H1 (cell line): Measurements from ENCODE around the gene ACTR5. TPM values are rescaled to one million over a fixed set of nuclear protein-coding genes. Genes with fewer than 3 reads are reported as not detected.

Experiments
- CHD2 ChIP-seq: IDR thresholded peaks from 2 replicates; pipeline ENCODE4 v1.6.1; 2012; ENCODE audit warnings: low read length, improper control_type of control experiment
- EGR1 ChIP-seq: IDR thresholded peaks from 2 replicates; pipeline ENCODE4 v1.6.1; 2011; ENCODE audit warnings: low read depth, low read length, borderline replicate concordance
- RNF2 ChIP-seq: fragments of 200-900, 300-1000 bp; sonication (generic); IDR thresholded peaks from 2 replicates; pipeline ENCODE4 v1.7.1; 2016; ENCODE audit warnings: borderline replicate concordance, low read depth, mild to moderate bottlenecking, antibody characterized with exemption, low read length; ENCODE audit not compliant: poor library complexity, severe bottlenecking; ENCODE audit errors: missing control alignments
- SIN3A ChIP-seq, 2 experiments: IDR thresholded peaks in 1 of 2; conservative IDR thresholded peaks in 1 of 2; 2 replicates each; pipeline ENCODE4 v1.6.1; 2011 to 2012; ENCODE audit warnings: low read length in 2 of 2, improper control_type of control experiment in 1 of 2, low read depth in 1 of 2, mild to moderate bottlenecking in 1 of 2
- polyA plus RNA-seq, 7 experiments: library from polyadenylated mRNA; depleted of rRNA in 3 of 7; stranded (reverse) in 5 of 7; unstranded in 2 of 7; fragments of >200 nt in 5 of 7; fragments of 200-250 nt in 2 of 7; gene quantifications; 1 replicate in 5 of 7; 2 replicates in 1 of 7; 4 replicates in 1 of 7; pipeline versions ENCODE4 v1.2.1 to v1.2.3, GENCODE V29; 2011 to 2013; ENCODE audit warnings: missing spikeins in 2 of 7, mixed read lengths in 2 of 7
- total RNA-seq: library from RNA; stranded (reverse); fragmentation: NEBNext Ultra II Directional; extraction: Animal tissue kit (Norgen Biotek cat#: 25700); gene quantifications from 2 replicates; pipeline ENCODE4 v1.2.1, GENCODE V29; 2021
- TF ChIP-seq, protein P1 (sequence below): IDR thresholded peaks from 2 replicates; pipeline ENCODE4 v1.6.1; 2012; ENCODE audit warnings: inconsistent platforms

ACTR5 gene
- total and polyA plus RNA-seq, 2 of the 8 experiments (the other 6 are each of a cell fraction or from before 2014, with no cell fraction given), result 10.4 to 14.4 TPM

GRCh38 chr20:38700926-38701325, 47.3 kb upstream of the ACTR5 start (continued):
- TF ChIP-seq EGR1, result no peak
- TF ChIP-seq CHD2, result no peak
- TF ChIP-seq RNF2, result no peak
- TF ChIP-seq, protein P1, sequence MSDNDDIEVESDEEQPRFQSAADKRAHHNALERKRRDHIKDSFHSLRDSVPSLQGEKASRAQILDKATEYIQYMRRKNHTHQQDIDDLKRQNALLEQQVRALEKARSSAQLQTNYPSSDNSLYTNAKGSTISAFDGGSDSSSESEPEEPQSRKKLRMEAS, result no peak
- TF ChIP-seq SIN3A (conservative IDR thresholded peaks at IDR 0.05 in 1 of 2, IDR thresholded peaks at IDR 0.05 in 1 of 2; ENCODE audit: low read depth in 1 of 2, low read length in 2 of 2), result no peak
